NT2/D1 (cell line): ENCODE measurements around the gene ITCH.

ENCODE experiments used
- SUZ12 ChIP-seq: IDR thresholded peaks from 2 replicates; pipeline ENCODE4 v1.6.1; 2011; ENCODE audit not compliant: insufficient read length, insufficient read depth; ENCODE audit errors: extremely low read depth
- YY1 ChIP-seq: IDR thresholded peaks from 2 replicates; pipeline ENCODE4 v1.6.1; 2011; ENCODE audit not compliant: insufficient read length, insufficient read depth
- ZNF274 ChIP-seq: IDR thresholded peaks from 2 replicates; pipeline ENCODE4 v1.6.1; 2011; ENCODE audit warnings: mild to moderate bottlenecking, low read depth, low read length

DNA sequence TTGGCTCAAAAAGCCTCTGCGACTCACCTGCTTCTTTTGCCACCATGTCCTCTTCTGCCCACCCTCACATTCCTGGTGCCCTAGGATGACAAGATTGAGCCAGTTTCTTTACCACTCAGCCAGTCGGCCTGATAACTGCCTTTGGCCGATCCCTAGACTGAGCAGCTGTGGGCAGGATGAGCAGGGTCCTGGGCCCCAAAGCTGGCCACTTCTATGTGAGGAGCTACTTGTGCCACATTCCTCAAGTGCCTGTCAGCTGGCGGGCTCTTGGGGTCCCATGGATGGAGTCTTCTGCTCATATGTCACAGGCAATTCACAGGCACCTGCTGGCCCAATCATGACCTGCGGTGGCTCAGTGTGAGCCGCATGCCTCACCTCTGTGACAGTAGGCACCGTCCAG, 169.7 kb downstream of the ITCH start:
- TF ChIP-seq YY1 (no peak), ZNF274 (no peak), SUZ12 (no peak)
